Caco-2 (cell line): ENCODE data around the gene UNC50. TPM values are rescaled to one million over a fixed set of nuclear protein-coding genes. Genes with fewer than 3 reads are reported as not detected.

Experiments
- BruUV-seq: library from RNA; stranded (reverse); fragments of 400-500 nt; replicated peaks from 2 replicates; lab custom pipeline; 2021; lab: Mats Ljungman, UMichigan
- CTCF ChIA-PET: fragments of 300-600 bp; sonication (Branson Sonifier 250); formaldehyde crosslinking; loops from one replicate; lab custom pipeline; 2022; ENCODE audit warnings: antibody characterized with exemption; lab: Charles Lee
- POLR2A ChIA-PET: fragments of 300-600 bp; sonication (Branson Sonifier 250); formaldehyde crosslinking; loops from one replicate; lab custom pipeline; 2022; ENCODE audit warnings: antibody characterized with exemption; lab: Charles Lee
- DNase-seq, 2 experiments: peaks; one replicate each; pipeline versions ENCODE4 v3.0.0 to v3.0.0-alpha.2; 2020 to 2022
- H3K27me3 ChIP-seq: replicated peaks from 2 replicates; pipeline ENCODE4 v1.6.0; 2011; ENCODE audit warnings: low read length; ENCODE audit not compliant: control insufficient read depth, insufficient read depth
- H3K36me3 ChIP-seq: 2 replicates; pipeline ENCODE4 v1.5.1; 2011; ENCODE audit warnings: low read length; ENCODE audit not compliant: control insufficient read depth, insufficient read depth
- H3K4me1 ChIP-seq: fragments of 250-450 bp; sonication (Bioruptor Pico); 2 replicates; pipeline ENCODE4 v1.5.1; 2020; ENCODE audit warnings: mild to moderate bottlenecking
- H3K4me3 ChIP-seq: 2 replicates; pipeline ENCODE4 v1.5.1; 2011; ENCODE audit warnings: low read depth, mild to moderate bottlenecking, control low read depth, low read length
- H3K9me3 ChIP-seq: fragments of 250-450 bp; sonication (Bioruptor Pico); 2 replicates; pipeline ENCODE4 v1.5.1; 2020; ENCODE audit warnings: mild to moderate bottlenecking, moderate library complexity
- H3K27ac Mint-ChIP-seq: one replicate; pipeline ENCODE4 v1.8.0; 2022; ENCODE audit warnings: mixed read lengths; ENCODE audit not compliant: unreplicated experiment
- H3K27me3 Mint-ChIP-seq: one replicate; pipeline ENCODE4 v1.8.0; 2022; ENCODE audit warnings: mixed read lengths; ENCODE audit not compliant: insufficient read depth, unreplicated experiment
- H3K36me3 Mint-ChIP-seq: one replicate; pipeline ENCODE4 v1.8.0; 2022; ENCODE audit warnings: mild to moderate bottlenecking, mixed read lengths; ENCODE audit not compliant: insufficient read depth, unreplicated experiment
- H3K4me1 Mint-ChIP-seq: one replicate; pipeline ENCODE4 v1.8.0; 2022; ENCODE audit warnings: low read depth, mixed read lengths; ENCODE audit not compliant: unreplicated experiment
- H3K4me3 Mint-ChIP-seq: one replicate; pipeline ENCODE4 v1.8.0; 2022; ENCODE audit warnings: mild to moderate bottlenecking, moderate library complexity, mixed read lengths; ENCODE audit not compliant: unreplicated experiment
- H3K9me3 Mint-ChIP-seq: one replicate; pipeline ENCODE4 v1.8.0; 2022; ENCODE audit warnings: mixed read lengths; ENCODE audit not compliant: unreplicated experiment
- intact Hi-C: fragments of 100-400 bp; cut with micrococcal nuclease; formaldehyde crosslinking; loops from one replicate; pipeline ENCODE4 v1.10.0; 2022; ENCODE audit not compliant: unreplicated experiment
- total RNA-seq: library from RNA; stranded (reverse); gene quantifications from 2 replicates; pipeline ENCODE4 v1.2.3, GENCODE V29; 2022
- TF ChIP-seq, protein P1 (sequence below), 2 experiments: fragments of 200-600 bp in 1 of 2; IDR thresholded peaks; 1 replicate in 1 of 2; 2 replicates in 1 of 2; pipeline versions ENCODE4 v1.5.1 to v1.8.0; 2011 to 2022; ENCODE audit warnings: antibody characterized with exemption in 1 of 2, control low read depth in 1 of 2, inconsistent platforms in 1 of 2, low read depth in 1 of 2, low read length in 1 of 2, mild to moderate bottlenecking in 1 of 2, moderate library complexity in 1 of 2; ENCODE audit not compliant: insufficient read depth in 1 of 2, severe bottlenecking in 1 of 2, unreplicated experiment in 1 of 2

Gene UNC50
- total RNA-seq, 1 experiment from 2014 or later, result 40.0 TPM

DNA sequence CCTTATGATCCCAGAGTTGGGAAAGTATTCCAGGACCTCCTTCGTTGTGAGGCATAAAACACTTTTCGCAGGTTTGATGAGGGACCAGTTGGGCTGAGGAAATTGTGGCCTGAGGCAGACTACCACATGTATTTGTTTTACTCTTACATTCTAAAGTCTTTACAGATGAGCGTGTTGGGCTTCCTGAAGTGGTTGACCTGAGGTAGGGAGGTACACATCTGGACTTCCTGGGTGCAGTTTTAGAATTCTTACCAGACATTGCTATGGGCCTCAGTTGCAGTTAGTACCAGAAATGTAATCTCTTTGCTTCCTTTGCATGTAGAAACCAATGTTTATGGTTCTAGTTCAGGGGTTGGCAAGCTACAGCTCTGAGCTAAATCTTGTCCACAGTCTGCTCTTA, 48.8 kb upstream of the UNC50 start:
- Histone ChIP-seq H3K9me3 (no peaks in the 10 kb centered on the region), H3K27me3 (no peaks in the 10 kb centered on the region), H3K4me1 (no peaks in the 10 kb centered on the region), H3K36me3 (no peaks in the 10 kb centered on the region), H3K4me3 (no peak overlapping the region)
- Mint-ChIP-seq H3K36me3 (peaks cover 5% of the 10 kb centered on the region), H3K4me3 (no peak overlapping the region), H3K27ac (no peak overlapping the region), H3K27me3 (no peaks in the 10 kb centered on the region), H3K9me3 (no peaks in the 10 kb centered on the region), H3K4me1 (no peaks in the 10 kb centered on the region)
- ChIA-PET POLR2A (no interaction called here), CTCF (no interaction called here)
- TF ChIP-seq, protein P1, sequence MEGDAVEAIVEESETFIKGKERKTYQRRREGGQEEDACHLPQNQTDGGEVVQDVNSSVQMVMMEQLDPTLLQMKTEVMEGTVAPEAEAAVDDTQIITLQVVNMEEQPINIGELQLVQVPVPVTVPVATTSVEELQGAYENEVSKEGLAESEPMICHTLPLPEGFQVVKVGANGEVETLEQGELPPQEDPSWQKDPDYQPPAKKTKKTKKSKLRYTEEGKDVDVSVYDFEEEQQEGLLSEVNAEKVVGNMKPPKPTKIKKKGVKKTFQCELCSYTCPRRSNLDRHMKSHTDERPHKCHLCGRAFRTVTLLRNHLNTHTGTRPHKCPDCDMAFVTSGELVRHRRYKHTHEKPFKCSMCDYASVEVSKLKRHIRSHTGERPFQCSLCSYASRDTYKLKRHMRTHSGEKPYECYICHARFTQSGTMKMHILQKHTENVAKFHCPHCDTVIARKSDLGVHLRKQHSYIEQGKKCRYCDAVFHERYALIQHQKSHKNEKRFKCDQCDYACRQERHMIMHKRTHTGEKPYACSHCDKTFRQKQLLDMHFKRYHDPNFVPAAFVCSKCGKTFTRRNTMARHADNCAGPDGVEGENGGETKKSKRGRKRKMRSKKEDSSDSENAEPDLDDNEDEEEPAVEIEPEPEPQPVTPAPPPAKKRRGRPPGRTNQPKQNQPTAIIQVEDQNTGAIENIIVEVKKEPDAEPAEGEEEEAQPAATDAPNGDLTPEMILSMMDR (IDR thresholded peaks at IDR 0.05; ENCODE audit: insufficient read depth in 1 of 2, low read depth in 1 of 2, low read length in 1 of 2, severe bottlenecking in 1 of 2, unreplicated experiment in 1 of 2), result no peak
- intact Hi-C loops, result loop anchor here (10.0 kb wide), 1 partner anchor 145 kb away; no protein-coding TSS in a partner anchor
- BruUV-seq, result no TSS peak
- DNase-seq, result no peak

DNA sequence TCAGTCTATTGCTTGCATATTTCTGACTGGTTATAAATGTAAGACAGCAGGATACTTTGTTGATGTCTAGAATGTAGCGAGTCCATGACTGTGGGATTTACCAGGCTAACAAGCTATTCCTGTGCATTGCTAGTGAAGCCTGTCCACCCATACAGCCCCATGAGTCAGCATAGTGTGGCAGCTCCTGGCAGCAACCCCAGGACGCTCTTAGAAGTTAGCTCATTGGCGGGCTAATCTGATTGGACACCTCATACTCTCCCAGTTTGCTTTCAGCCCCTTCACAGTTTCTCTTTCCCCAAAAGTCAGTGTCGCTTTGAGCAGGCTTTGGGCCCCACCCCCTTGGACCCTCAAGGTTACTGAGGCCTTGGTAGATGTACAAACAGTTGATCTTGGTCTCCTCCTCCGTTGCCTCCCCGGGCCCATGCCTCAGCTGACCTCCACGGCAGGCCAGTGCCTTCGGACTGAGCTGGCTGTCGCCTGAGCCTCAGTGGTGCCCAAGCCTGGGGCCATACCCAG, 48.1 kb upstream of the UNC50 start:
- H3K4me3 Mint-ChIP-seq, result no peak overlapping the region
- H3K36me3 ChIP-seq, result no peaks in the 10 kb centered on the region; the same call in 1 of the 2 replicates
- intact Hi-C loops, result no loop called here
- H3K27me3 Mint-ChIP-seq, result no peaks in the 10 kb centered on the region
- no peaks in the 10 kb centered on the region for H3K27me3 ChIP-seq
- H3K27ac Mint-ChIP-seq, result no peak overlapping the region
- no peaks in the 10 kb centered on the region for H3K4me1 ChIP-seq
- POLR2A ChIA-PET, result no interaction called here
- TF ChIP-seq, protein P1 (IDR thresholded peaks at IDR 0.05; ENCODE audit: insufficient read depth in 1 of 2, low read depth in 1 of 2, low read length in 1 of 2, severe bottlenecking in 1 of 2, unreplicated experiment in 1 of 2), result no peak
- no peaks in the 10 kb centered on the region for H3K9me3 ChIP-seq
- no peak for DNase-seq
- H3K4me3 ChIP-seq, result no peak overlapping the region
- CTCF ChIA-PET, result no interaction called here
- H3K4me1 Mint-ChIP-seq, result no peaks in the 10 kb centered on the region
- peaks cover 5% of the 10 kb centered on the region for H3K36me3 Mint-ChIP-seq
- no TSS peak for BruUV-seq
- H3K9me3 Mint-ChIP-seq, result no peaks in the 10 kb centered on the region

DNA sequence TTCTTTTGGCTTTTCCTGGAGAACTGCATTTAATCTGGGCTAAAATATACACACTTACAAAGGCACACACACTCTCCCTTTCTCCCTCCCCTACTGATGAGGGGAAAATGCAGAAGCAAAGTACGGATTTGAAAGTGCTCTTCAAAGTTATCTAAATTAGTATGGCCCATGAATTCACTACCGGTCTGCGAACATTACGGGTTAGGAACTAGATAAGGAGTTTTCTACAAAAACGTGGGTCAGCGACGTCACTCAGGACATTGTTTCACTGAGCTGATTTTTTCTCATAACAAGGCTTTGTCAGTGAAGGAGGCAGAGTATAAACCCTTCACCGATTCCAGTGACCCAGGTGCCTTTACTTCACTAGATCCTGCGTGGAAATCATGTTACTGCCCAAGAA, 47.4 kb upstream of the UNC50 start:
- no TSS peak for BruUV-seq
- peaks cover 5% of the 10 kb centered on the region for H3K36me3 Mint-ChIP-seq
- POLR2A ChIA-PET, result no interaction called here

More for the DNA sequence above, 47.4 kb upstream of the UNC50 start:
- Histone ChIP-seq H3K9me3 (no peaks in the 10 kb centered on the region), H3K4me1 (no peaks in the 10 kb centered on the region), H3K36me3 (no peaks in the 10 kb centered on the region; the same call in 1 of the 2 replicates), H3K27me3 (no peaks in the 10 kb centered on the region), H3K4me3 (no peak overlapping the region)
- CTCF ChIA-PET, result no interaction called here
- Mint-ChIP-seq H3K27ac (no peak overlapping the region), H3K27me3 (no peaks in the 10 kb centered on the region), H3K9me3 (no peaks in the 10 kb centered on the region), H3K4me3 (no peak overlapping the region), H3K4me1 (no peaks in the 10 kb centered on the region)
- no peak for DNase-seq
- TF ChIP-seq, protein P1 (IDR thresholded peaks at IDR 0.05; ENCODE audit: insufficient read depth in 1 of 2, low read depth in 1 of 2, low read length in 1 of 2, severe bottlenecking in 1 of 2, unreplicated experiment in 1 of 2), result no peak
- intact Hi-C loops, result no loop called here
